ENCODE results near the gene RASL11A.
"Not testable (repeated sequence)": the region's sequence is repeated elsewhere in the genome, so short reads cannot be mapped to it uniquely, and the experiment has no call there.

RASL11A gene, protein sequence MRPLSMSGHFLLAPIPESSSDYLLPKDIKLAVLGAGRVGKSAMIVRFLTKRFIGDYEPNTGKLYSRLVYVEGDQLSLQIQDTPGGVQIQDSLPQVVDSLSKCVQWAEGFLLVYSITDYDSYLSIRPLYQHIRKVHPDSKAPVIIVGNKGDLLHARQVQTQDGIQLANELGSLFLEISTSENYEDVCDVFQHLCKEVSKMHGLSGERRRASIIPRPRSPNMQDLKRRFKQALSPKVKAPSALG

GRCh38 chr13:27270594-27271520, at the start of gene RASL11A:
Gene RASL11A, plus strand, starts transcription at chr13:27270830. Its CDS starts 115 bp downstream, at chr13:27270945.
- peak; percentile 21 for DNase-seq

DNA sequence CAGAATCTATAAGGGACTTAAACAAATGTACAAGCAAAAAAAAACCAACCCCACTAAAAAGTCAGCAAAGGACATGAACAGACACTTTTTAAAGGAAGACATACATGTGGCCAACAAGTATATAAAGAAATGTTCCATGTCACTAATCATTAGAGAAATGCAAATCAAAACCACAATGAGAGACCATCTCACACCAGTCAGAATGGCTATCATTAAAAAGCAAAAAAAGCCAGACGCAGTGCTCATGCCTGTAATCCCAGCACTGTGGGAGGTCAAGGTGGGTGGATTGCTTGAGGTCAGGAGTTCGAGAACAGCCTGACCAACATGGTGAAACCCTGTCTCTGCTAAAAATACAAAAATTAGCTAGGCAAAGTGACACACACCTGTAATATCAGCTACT, 48.5 kb upstream of the RASL11A start:
- DNase-seq: not testable (repeated sequence)

GRCh38 chr13:27226991-27227390, 43.6 kb upstream of the RASL11A start:
- no peak for DNase-seq

GRCh38 chr13:27228131-27228530, 42.5 kb upstream of the RASL11A start:
- no peak for DNase-seq

- no peak for DNase-seq
Measured at GRCh38 chr13:27229642-27230041, 41.0 kb upstream of the RASL11A start.

GRCh38 chr13:27233964-27234363, 36.7 kb upstream of the RASL11A start:
- no peak for DNase-seq

DNA sequence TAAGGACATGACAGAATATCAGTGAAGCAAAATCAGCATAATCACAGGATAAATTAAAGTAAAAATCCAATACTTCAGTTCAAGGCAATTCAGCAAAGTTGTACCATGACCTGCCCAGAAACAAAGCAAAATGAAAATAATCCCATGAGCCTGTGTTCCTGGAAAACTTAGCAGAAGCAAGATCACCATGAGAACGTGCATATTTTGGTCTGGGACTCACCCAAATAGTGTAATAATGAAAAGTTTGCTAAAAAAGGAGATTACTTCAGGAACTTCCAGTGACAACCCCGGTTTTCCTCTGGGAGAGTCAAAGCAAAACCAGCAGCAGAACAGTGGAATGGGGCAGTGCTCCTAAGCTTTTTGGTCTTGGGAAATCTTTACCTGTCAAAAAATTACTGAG, 34.2 kb upstream of the RASL11A start:
- DNase-seq: no peak

DNA sequence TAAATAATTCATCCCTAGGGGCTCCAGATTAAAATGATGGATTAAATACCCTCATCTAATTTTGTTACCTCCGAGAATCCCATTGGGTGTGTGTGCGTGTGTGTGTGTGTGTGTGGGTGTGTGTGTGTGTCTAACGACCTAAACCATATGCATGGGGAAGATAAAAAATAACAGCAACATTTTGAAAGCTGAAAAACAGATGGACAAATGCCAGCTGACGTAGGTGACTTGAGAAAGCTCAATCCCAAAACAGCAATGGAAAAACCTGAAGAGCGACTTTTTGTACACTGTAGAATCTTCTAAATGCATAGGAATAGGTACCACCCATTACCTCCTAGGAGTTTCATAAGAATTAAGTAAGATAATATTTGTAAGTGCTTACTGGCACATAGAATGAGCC, 27.9 kb upstream of the RASL11A start:
- DNase-seq: no peak

- no peak for DNase-seq
Measured at GRCh38 chr13:27245610-27246009, 25.0 kb upstream of the RASL11A start.

DNA sequence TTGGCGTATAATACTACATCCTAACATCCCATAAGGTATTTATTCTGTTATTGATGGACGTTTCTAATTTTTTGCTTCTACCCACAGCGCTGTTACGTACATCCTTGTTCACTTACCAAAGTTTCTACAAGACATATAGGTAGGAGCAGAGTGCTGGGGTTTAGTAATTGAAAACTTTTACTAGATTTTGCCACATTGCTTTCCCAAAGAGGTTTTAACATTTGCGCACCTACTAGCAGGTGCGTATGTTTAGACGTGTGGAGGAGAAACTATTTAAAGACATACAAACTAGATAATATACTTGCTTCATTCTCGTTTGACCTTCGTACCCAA, 19.8 kb upstream of the RASL11A start:
- DNase-seq: no peak

DNA sequence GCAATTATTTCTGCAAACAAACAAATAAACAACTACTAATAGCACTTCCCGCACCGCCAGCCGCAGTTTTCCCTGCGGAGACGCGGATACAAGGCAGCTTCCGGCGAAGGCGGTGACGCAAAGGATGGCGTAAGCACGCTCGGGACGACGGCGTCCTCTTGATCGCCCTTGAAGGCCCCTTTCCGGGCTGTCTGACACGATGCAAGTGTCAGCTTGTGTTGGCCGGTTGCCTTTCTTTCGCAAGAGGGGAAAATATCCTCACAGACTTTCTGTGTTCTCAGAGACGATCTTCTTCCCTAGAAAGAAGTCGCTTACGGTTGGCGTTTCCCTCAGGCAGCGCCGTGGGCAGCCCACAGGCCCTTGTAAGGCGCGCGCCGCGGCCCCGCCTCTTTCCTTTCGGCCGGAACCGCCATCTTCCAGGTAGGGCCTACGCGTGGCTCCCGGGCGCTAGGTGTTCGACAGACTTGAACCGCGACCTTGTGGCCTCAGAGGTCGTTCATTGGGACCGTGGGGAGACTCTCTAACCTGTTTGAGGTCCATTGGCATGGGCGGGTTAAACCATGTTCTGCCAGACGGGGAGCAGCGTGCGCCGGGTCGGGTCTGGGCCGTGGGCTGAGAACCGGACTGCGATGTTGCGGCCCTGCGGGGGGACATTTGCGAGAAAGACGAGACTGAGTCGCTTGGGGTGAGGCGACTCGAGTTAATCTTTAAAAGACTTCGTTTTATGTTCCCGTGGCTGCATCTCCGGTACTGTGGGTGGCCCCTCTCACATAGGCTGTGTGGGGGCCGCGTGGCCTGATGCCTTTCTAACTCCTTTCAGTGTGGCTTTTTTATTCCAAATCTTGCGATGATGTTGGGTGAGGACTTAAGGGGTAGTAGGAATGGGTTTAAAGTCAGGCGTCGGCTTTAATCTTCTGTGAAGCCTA, 19.2 kb upstream of the RASL11A start, which contains the start of gene RPL21:
RPL21 (plus strand) TSS at position 393 of the 926 bp plus-strand sequence. CDS start 2,219 bp downstream, outside the sequence.
- peak; percentile 73 for DNase-seq

DNA sequence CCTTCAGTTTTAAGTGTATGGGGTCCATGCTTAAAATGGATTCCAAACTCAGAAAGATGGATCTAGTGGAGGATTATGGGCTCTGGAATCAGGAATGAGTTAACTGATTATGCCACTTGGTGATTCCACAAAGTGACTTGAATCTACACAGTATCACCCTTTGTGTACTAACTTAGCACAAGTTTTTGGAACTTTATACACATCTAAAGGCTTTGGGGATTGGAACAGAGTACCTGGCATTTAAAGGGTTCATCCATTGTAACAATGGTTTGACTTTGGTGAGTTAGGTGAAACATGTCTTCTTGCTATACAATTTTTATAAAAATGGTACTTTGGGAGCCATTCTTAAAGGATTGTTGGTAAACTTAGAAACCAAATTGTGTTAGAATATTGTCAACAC, 18.2 kb upstream of the RASL11A start:
- no peak for DNase-seq

- DNase-seq: no peak
Measured at GRCh38 chr13:27257233-27257568, 13.4 kb upstream of the RASL11A start.

- no peak for DNase-seq
Measured at GRCh38 chr13:27257648-27258253, 12.9 kb upstream of the RASL11A start.

GRCh38 chr13:27258637-27259386, 11.8 kb upstream of the RASL11A start:
- DNase-seq: no peak

- DNase-seq: no peak
Measured at GRCh38 chr13:27259831-27260230, 10.8 kb upstream of the RASL11A start.

DNA sequence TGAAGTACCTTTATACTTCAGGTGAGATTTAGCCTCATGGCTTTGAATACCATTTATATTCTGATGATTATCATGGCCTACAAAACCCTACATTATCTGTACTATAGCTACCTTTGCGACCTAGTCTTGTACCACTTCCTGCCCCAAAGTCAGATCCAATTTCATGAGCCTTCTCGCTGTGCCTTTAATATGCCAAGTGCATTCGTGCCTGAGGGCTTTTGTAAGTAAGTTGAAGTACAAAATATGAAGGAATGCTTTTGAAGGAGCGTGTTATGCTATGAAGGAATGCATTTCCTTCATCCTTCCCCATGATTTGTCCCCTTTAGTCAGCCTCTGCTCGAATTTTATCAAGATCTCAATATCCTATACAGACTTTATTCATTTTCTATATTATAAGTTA, 9.2 kb upstream of the RASL11A start:
- no peak for DNase-seq

DNA sequence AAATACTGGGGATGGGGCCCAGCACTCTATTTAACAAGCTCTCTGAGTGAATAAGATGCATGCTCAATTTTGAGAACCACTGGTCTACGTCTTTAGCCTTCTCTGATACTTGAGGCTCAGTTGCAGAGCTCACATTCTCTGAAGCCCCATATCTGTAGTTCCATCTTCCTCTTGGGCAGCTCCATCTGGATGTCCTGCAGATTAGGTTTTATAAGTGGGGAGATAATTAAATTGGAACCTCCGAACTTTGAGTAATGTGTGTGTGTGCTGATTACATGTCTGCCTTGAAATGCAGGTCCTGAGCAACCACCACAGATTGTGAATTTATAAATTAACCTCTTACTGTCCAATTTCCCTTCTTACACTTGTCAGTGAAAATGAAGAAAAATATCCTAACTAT, 7.2 kb upstream of the RASL11A start:
- DNase-seq: no peak

DNA sequence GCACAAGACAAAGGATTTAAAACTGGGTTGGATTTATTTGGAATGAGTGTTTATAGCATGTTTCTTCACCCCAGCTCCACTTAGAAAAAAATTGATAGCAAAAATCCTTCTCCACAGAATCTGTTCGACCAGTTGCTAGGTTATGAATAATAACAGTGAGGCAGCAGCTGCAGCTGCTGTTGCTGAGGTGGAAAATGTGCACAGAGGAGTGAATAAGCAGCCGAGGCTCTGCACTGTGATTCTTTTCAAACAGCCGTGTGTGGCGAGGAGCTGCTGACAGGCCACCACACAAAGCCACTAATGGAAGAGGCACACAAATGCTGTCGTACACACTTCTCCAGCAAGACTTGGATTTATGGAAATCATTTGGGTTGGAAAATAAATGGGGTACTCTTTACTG, 6.4 kb upstream of the RASL11A start:
- DNase-seq: no peak

- DNase-seq: no peak
Measured at GRCh38 chr13:27264648-27265047, 6.0 kb upstream of the RASL11A start.

GRCh38 chr13:27266917-27267316, 3.7 kb upstream of the RASL11A start:
- peak; percentile 71 for DNase-seq

DNA sequence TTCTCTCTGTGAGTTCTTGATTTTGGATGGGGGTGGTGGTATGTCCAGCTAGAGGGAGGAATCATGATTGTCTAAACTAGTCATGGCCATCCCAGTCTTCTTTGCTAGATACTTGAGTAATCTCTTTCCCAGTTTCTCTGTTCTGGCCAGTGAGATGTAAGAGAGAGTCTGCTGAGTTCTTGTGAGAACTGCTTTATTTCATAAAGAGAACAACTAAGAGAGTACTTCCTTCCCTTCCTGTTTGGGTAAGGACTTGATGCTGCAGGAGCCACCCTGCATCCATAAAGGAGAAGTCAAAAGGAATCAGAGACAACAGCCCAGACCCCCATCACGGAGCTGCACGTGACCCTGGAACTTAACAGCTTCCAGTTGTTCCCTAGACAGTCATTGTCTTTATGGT, 3.0 kb upstream of the RASL11A start:
- DNase-seq: no peak

All from NCI-H1048 (cell line).